Measurements from ENCODE around the gene MAFB. TPM values are rescaled to one million over a fixed set of nuclear protein-coding genes. Genes with fewer than 3 reads are reported as not detected.

Gene MAFB
- total RNA-seq, 2 experiments from 2014 or later = not detected

GRCh38 chr20:40713508-40713907, 24.5 kb upstream of the MAFB start:
- intact Hi-C loops (cut with micrococcal nuclease) = no loop called here
- no peak overlapping the region for H3K4me3 Mint-ChIP-seq
- CTCF ChIA-PET = no interaction called here
- POLR2A ChIA-PET = no interaction called here
- TF ChIP-seq CTCF (IDR thresholded peaks at IDR 0.05) = no peak
- H3K36me3 Mint-ChIP-seq (ENCODE audit: low read depth) = no peaks in the 10 kb centered on the region
- peaks cover 4% of the 10 kb centered on the region for H3K27me3 Mint-ChIP-seq
- no peak overlapping the region for H3K27ac Mint-ChIP-seq
- no peaks in the 10 kb centered on the region for H3K9me3 Mint-ChIP-seq
- no peaks in the 10 kb centered on the region for H3K4me1 Mint-ChIP-seq (ENCODE audit: low read depth)
- no peak for ATAC-seq
- DNase-seq = no peak

- no peaks in the 10 kb centered on the region for H3K4me1 Mint-ChIP-seq (ENCODE audit: low read depth)
- peaks cover 4% of the 10 kb centered on the region for H3K27me3 Mint-ChIP-seq
- DNase-seq (no peak), ATAC-seq (no peak)
- ChIA-PET POLR2A (no interaction called here), CTCF (no interaction called here)
- no peak overlapping the region for H3K4me3 Mint-ChIP-seq
- no peak overlapping the region for H3K27ac Mint-ChIP-seq
- no peak for TF ChIP-seq CTCF (IDR thresholded peaks at IDR 0.05)
- no peaks in the 10 kb centered on the region for H3K9me3 Mint-ChIP-seq
- no peaks in the 10 kb centered on the region for H3K36me3 Mint-ChIP-seq (ENCODE audit: low read depth)
- intact Hi-C loops (cut with micrococcal nuclease) = no loop called here
These were observed 22.0 kb upstream of the MAFB start for GRCh38 chr20:40711079-40711478.

- ChIA-PET POLR2A (no interaction called here), CTCF (interaction anchor here (0.7 to 1.3 kb wide), 2 partner anchors 20 to 31 kb away, joined by 3 to 4 read pairs; no protein-coding TSS in a partner anchor)
- no peak overlapping the region for H3K27ac Mint-ChIP-seq
- no peaks in the 10 kb centered on the region for H3K36me3 Mint-ChIP-seq (ENCODE audit: low read depth)
- H3K9me3 Mint-ChIP-seq = no peaks in the 10 kb centered on the region
- intact Hi-C loops (cut with micrococcal nuclease) = no loop called here
- peaks cover 4% of the 10 kb centered on the region for H3K27me3 Mint-ChIP-seq
- ATAC-seq = no peak
- no peak overlapping the region for H3K4me3 Mint-ChIP-seq
- no peak for DNase-seq
- TF ChIP-seq CTCF (IDR thresholded peaks at IDR 0.05) = no peak
- H3K4me1 Mint-ChIP-seq (ENCODE audit: low read depth) = no peaks in the 10 kb centered on the region
These were observed 21.6 kb upstream of the MAFB start for GRCh38 chr20:40710603-40711002.

GRCh38 chr20:40706977-40707582, 18.0 kb upstream of the MAFB start:
- ChIA-PET POLR2A (interaction anchor here (0.6 kb wide), 1 partner anchor 63 kb away, joined by 3 read pairs; no protein-coding TSS in a partner anchor), CTCF (interaction anchor here (1.1 to 1.7 kb wide), 3 partner anchors 13 to 256 kb away, joined by 3 to 4 read pairs (median 4); no protein-coding TSS in a partner anchor)
- H3K27ac Mint-ChIP-seq = no peak overlapping the region
- H3K36me3 Mint-ChIP-seq (ENCODE audit: low read depth) = no peaks in the 10 kb centered on the region
- no peaks in the 10 kb centered on the region for H3K4me1 Mint-ChIP-seq (ENCODE audit: low read depth)
- ATAC-seq = peak; percentile 39
- no peak for DNase-seq
- no peak overlapping the region for H3K4me3 Mint-ChIP-seq
- intact Hi-C loops (cut with micrococcal nuclease) = no loop called here
- H3K9me3 Mint-ChIP-seq = no peaks in the 10 kb centered on the region
- H3K27me3 Mint-ChIP-seq = peaks cover 4% of the 10 kb centered on the region
- no peak for TF ChIP-seq CTCF (IDR thresholded peaks at IDR 0.05)

- ATAC-seq (no peak), DNase-seq (no peak)
- intact Hi-C loops (cut with micrococcal nuclease) = no loop called here
- H3K36me3 Mint-ChIP-seq (ENCODE audit: low read depth) = no peaks in the 10 kb centered on the region
- H3K9me3 Mint-ChIP-seq = no peaks in the 10 kb centered on the region
- H3K27ac Mint-ChIP-seq = no peak overlapping the region
- CTCF ChIA-PET = interaction anchor here (1.7 kb wide), 1 partner anchor 14 kb away, joined by 4 read pairs; no protein-coding TSS in a partner anchor
- POLR2A ChIA-PET = interaction anchor here (0.7 kb wide), 1 partner anchor 289 kb away, joined by 3 read pairs; no protein-coding TSS in a partner anchor
- no peak overlapping the region for H3K4me3 Mint-ChIP-seq
- TF ChIP-seq CTCF (IDR thresholded peaks at IDR 0.05) = no peak
- peaks cover 2% of the 10 kb centered on the region for H3K27me3 Mint-ChIP-seq
- H3K4me1 Mint-ChIP-seq (ENCODE audit: low read depth) = no peaks in the 10 kb centered on the region
These were observed 16.4 kb upstream of the MAFB start for GRCh38 chr20:40705413-40705812.
